Measurements from ENCODE around the gene CDHR3.
"Not testable (repeated sequence)": the region's sequence is repeated elsewhere in the genome, so short reads cannot be mapped to it uniquely, and the experiment has no call there.

The CDHR3 gene

DNA sequence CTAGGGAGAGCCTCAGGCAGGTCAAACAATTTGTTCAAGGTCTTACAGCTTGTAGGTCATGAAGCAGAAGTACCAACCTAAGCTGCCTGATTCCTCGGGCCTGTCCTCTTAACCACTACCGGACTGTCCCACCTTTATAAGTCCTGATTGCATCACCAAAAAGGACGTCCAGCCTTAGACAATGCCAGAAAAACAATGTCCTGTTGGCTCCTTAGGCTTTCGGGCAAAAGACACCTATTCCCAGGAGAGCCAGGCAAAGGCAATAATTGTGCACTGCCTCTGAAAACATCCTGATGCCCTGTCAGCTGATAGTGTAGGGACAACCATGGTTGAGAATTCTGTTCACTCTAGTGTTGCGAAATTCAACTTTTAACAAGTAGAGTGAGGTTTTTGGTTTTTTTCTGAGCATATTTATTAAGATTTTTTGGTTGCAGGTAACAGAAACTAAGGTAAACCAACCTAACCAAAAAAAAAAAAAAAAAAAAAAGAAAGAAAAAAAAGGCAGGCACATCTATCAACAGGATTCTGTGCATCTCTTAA lies 40.5 kb downstream of the CDHR3 start:
- DNase-seq: no peak

DNA sequence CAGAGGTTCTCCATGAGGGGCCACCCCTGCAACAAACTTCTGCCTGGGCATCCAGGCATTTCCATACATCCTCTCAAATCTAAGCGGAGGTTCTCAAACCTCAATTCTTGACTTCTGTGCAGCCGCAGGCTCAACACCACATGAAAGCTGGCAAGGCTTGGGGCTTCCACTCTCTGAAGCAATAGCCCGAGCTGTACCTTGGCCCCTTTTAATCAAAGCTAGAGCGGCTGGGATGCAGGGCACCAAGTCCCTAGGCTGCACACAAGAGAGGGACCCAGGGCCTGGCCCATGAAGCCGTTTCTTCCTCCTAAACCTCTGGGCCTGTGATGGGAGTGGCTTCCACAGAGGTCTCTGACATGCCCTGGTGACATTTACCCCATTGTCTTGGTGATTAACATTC lies 43.8 kb downstream of the CDHR3 start:
- no peak for DNase-seq

DNA sequence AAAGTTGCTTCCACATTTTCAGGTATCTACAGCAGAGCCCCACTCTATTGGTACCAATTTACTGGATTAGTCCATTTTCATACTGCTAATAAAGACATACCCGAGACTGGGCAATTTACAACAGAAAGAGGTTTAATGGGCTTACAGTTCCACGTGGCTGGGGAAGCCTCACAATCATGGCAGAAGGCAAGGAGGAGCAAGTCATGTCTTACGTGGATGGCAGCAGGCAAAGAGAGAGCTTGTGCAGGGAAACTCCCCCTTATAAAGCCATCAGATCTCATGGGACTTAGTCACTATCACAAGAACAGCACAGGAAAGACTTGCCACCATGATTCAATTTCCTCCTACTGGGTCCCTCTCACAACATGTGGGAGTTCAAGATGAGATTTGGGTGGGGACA lies 44.7 kb downstream of the CDHR3 start:
- DNase-seq: not testable (repeated sequence)

DNA sequence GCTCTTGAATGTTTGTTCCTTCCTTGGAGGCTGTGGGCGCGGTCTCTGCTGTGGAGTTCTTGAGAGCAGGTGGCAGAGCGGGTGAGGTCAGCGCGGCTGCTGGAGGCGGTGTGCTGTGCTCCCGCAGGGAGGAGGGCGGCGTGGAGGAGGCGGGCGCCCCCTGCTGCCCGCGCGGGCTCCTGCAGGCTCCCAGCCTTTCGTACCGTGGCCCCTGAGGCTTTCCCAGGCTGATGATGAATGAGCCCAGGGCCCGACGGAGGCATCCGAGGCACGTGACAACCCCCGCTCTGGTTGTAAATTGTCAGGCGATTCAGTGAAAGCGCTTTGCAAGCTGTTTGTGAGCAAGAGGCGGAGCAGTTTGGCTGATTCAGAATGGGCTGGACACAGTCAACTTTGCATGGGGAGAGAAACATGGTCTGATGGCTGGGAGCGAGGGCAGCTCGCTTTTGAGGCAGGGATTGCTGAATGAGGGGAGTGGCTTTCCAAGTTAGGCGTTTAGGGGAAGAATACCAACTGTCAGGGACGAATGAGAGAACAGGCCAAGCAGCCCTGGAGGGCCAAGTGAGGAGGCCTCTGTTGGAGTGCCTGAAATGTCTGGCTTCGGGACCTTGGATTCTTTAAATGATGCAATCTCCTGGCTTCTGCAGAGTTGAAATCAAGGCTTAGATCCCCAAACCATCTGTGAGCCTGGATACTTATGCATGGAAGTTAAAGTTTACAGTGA lies 46.6 kb downstream of the CDHR3 start:
- DNase-seq: peak; percentile 65

DNA sequence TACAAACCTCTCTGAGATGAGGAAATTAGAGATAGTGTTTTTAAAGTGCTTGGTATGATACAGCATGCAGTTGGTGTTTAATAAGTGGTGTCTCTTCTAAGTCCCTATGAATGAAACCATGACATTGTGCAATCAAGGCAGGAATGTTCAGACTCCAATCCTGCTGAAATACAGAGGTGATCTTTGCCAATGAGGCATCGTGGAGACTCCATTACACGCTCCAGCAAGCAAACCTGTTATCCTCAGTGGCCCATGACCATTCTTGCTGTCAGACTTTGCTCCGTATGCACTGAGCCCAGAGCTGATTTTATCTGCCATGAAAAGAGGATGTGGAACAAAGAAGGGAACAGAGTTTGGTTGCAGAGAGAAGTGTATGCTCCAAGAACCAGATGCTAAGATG lies 47.3 kb downstream of the CDHR3 start:
- no peak for DNase-seq

DNA sequence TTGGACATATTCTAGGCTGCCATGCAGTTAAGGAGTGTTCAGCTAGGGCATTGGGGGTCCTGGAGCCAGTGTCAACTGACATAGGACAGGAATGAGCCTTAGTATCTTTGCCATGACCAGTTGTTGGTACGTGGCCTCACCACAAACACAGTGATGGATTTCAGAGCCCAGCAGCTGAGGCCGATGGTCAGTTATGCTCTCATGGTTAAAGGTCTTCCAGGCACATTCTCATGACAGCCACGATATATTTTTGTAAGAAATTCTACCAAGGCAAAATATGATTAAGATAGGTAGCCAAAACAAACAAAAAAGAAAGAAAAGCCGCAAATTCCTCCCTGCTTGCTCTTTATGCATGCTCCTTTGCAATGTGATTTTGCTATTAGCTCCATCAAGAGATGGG lies 47.8 kb downstream of the CDHR3 start:
- no peak for DNase-seq

DNA sequence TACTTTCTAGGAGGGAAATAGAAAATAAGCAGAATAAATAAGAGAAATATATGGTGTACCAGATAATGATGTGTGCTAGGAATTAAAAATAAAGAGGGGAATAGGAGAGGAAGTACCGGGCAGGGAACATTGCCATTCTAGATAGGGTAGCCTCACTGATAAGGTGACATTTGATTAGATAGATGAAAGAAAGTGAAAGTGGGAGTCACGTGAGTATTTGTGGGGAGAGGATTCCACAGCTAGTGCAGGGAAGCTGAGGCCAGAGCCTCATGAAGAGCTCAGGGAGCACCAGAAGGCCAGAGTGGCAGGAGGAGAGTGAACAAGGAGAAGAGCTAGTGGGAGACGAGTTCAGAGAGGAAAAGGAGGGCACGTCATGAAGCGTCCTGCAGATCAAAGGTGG lies 49.1 kb downstream of the CDHR3 start:
- DNase-seq: no peak

DNA sequence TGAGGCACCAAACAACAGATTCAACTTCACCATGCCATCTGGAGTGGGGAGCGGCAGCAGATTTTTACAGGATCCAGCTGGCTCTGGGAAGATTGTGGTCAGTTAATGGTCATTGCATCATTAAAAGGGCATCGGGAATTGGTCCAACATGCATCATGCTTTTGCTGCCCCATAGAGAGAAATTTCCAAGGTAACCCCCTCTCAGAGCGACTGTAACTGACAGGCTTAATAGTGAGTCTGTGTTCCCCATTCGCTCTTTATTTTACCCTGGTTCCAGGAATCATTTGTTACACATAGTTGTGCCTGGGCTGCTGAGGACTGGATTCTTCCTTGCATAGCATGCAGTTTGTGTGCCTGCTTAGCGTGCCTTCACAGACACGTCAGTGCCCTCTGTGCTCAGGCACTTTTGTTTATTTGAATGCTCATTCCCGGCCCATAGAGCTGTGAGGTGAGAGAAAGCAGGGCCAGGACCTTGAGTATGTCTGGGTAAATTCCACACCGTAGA lies 49.9 kb downstream of the CDHR3 start:
- DNase-seq: no peak

DNA sequence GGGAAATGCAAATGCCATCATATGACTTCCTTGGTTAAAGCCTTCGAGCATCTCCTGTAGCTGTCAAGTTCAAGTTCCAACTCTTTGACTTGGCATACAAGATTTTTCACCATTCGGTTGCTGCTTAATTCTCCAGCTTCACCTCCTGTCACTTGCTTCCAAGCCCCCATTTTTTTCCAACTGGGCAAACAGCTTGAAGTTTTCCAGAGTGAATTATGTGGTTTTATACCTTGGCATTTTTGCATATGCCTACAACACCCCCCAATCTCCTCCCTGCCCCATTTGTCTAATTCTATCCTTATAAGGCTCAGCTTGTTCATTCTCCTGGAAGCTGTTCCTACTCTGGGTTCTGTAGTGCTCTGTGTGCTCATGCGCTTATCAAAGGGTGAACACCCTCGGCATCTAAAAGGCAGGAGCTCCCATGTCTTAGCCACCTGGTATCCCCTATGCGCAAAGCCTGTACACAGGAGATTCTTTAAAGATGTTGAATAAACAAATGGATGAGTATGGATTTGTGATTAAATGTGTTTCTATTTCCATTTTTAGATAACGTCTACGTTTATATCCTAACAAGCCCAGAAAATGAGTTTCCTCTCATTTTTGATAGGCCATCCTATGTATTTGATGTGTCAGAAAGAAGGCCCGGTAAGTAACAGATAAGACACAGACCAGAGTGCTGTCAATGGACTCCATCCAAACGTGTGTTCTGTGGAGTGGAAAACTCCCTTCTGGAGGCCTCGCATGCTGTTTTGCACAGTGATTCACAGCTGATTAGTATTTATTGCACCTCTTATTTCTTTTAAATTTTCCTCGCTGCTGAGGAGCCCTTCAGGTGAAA lies 52.5 kb downstream of the CDHR3 start:
- no peak for DNase-seq

DNA sequence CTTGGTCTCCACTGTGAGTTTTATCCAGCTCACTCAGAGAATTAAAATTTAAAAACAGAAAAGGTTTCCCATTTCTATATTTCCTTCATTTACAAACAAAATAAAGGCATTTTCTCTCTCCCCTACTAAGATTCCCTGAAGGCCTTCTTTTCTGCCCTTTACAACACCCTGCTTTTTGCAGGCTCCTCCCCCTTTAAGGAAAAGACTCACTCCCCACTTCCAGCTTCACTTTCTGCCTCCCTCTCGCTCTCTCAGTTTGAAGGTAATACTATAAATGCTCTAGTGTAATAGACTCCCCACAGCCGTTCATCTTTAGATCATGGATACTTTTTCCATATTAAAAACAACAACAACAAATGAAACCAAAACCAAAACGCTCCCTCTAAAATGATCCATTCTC lies 53.3 kb downstream of the CDHR3 start:
- DNase-seq: no peak

DNA sequence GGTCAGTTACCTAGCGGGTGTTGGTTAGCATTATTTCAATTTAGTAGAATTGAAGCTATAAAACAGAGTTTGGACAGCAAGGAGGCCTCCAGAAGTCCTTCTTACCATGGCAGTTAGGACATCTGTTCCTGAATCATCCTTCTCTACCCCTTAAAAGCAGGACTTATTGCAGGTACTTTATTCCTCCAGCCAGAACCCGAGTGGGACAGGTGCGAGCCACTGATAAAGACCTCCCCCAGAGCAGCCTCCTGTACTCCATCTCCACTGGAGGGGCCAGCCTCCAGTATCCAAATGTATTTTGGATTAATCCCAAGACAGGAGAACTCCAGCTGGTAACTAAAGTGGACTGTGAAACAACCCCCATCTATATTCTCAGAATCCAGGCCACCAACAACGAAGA lies 54.6 kb downstream of the CDHR3 start:
- no peak for DNase-seq

DNA sequence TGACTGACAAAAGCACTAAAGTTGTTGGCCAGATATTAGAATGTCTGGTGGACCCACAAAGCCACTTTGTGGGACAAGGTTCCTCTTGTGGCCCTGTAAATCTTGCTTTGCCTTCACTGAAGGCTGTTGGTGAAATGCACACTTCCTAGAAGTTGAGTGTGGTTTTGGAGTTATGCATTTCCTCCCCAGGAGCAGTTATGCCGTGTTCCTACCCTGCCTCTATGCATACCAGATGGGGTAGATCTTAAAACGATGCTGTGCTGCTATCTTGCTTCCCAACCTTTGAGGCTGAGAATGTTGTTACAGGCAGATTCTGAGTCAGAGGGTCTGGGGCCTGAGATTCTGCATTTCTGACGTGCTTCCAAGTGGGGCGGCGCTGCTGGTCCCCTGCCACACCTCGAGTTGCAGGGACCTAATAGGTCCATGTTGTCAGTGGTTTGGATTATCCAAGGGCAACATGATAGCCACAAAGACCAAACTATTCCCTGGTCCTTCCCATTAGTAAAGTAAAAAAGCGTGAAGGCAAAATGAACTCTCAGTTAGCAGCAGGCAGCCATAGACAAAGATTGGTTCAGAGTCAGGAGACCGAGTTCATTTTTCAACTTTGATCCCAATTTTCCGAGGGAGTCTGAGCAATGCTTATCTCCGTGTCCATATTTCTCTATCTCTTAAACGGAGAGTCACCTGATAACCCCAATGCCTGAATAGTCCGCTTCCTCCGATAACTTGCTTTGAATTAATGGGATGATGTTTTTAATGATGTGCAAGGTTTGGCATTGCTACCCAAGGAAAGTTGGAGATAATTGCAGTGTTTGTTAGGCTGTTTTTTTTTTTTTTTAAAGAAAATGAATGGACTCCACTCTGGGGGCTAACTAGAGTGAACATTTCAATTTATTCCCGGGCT lies 55.8 kb downstream of the CDHR3 start:
- no peak for DNase-seq

DNA sequence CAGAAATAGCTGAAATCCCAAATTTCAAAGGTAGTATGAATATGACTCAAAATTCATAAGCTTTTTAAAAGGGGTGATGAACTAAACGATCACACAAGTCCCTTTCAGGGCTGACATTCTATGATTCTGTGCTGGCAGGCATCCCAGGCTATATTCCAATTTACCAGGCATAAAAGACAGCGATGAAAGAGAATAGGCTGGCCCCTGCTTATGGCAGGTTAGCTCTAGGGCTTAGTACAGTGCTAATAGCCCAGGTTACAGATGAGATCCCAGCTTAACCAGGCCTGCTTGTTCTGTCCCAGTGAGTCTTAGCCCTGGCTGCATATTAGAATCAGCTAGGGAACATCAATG lies 56.4 kb downstream of the CDHR3 start:
- DNase-seq: no peak

DNA sequence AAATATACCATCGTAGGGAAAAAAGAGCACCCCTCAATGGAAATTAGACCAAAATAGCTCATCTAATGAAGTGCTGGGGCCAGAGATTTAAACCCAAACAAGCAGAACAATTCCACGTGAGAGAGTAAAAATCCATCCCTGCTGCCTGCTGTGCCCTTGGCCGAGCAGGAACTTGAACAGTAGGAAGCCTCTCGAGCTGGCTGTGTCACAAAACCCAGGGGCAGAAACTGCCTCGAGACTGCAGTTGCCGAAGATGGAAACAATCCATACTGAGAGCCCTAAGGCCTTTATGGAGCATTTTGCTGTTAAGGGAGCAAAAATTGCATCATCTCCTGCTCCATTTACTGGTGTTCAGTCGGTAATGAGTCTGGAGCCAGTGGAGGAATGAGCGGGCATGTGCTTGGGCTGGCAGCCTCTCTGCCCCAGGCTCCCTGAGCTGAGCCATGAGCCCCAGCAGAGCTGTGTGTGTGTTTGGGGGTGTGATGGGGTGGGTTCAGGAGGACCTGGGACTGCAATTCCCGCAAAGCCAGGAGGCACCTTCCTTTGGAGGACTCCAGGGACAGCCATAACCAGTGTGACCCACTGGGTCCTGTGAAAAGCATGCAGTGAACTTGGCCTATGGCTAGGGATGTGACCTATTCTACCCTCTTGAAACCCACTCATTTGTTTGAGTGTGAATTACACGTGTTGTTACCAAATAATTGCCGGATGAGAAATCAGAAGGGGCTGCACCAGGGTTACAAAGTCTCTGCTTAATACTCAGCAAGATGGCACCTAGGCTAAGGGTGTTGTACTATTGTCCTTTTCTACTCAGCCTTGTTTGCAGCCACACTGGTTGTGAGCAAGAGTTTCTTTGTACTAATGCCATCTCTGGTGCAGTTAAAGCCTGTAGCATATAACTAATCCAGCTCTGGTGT lies 58.3 kb downstream of the CDHR3 start:
- no peak for DNase-seq

DNA sequence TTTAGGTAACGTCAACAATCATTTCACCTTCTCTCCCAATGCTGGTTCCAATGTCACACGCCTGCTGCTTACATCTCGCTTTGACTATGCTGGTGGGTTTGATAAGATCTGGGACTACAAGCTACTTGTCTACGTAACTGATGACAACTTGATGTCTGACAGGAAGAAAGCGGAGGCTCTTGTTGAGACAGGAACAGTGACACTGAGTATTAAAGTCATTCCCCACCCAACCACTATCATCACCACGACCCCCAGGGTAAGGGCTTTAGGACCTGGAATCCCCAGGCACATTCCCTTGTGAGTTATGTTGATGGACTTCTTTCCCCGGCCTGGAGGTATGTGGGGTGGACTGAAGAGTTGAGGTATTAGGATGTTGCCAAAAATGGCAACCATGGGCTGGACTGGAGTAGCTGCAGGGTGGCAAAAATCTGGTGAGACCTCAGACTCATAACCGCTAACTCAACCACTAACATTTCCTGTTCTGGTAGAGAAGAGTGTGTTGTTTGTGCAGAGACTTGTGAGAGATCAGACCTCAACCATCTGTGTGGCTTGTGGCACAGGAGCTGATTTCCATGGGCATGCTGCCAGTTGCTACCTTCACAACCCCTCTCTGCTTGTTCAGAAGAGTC lies 59.2 kb downstream of the CDHR3 start:
- peak; percentile 64 for DNase-seq

DNA sequence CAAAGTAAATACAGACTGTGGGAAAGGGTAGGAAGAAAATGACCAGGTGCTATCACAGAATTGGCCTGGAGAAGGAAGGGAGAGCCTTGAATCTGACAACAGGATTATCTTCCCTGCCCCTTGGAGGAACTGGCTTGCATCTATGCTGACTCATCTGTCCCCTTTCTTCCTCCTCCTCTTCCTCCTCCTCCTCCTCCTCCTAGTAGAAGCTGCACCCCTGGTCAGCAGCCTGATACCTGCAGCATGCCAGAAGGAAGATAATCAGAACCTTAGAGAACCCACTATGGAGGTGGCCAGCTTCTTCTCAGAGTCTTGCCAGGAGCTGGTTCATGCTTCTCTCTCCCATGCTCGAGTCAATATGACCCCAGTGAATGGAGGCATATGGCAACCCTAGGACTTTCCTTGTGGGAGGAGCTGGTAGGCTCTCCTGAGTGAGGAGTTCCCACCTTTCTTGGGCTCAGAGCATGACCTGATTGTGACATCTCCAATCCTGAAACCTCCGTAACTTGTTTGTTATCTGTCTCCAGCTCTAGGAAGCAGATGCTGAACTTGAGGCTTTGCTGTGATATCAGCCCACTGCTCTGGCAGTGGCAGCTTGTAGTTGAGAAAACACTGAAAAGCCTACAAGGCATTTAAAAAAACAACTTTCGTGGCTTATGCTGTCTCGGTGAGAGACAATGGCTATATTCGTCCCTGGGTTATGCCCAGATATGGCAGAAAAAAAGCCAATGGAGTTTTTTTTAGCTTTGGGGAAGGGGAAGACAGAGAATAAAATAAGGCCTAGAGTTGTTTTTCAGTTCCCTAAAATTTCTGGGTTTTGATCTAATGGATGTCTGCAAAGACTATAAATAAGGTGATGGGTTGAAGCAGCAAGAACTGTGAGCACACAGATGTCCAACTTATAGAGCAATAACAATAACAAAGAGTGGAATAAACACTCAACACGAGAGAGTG lies 60.6 kb downstream of the CDHR3 start:
- no peak for DNase-seq

DNA sequence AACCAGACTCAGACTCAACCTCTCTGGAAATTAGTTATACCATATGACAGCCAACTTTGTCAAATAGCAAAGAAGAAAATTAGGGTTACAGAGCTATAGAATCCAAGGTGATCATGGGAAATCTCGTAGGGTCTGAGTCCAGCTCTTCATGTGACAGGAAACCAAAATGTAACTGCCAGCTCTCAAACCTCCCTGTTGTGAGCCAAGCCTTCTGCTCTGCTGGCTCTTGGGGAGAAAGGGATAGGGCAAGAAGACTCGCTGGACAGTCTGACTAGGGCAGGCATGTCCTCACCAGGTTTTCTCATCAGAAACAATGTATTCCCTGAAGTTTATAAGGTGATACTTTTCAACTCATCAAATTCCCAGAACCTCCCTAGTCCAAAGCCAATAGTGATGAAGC lies 63.0 kb downstream of the CDHR3 start:
- no peak for DNase-seq

DNA sequence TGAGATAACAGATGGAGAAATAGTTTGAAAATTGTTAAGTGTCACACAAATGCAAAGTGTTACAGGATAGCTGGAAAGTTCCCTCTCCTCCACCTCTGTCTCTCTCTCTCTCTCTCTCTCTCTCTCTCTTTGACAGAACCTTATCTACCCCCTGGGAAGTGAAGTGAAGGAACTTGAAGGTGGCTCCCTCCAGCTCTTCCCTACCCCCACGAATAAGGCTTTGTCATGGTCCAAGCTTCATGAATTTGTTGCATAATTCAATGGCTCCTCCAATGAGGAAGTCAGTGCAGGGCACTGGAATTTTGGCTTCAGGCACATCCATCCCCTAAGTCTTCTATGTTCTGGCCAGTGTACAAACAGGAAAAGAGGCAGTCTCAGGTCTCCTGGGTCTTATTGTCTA lies 66.4 kb downstream of the CDHR3 start:
- DNase-seq: no peak

DNA sequence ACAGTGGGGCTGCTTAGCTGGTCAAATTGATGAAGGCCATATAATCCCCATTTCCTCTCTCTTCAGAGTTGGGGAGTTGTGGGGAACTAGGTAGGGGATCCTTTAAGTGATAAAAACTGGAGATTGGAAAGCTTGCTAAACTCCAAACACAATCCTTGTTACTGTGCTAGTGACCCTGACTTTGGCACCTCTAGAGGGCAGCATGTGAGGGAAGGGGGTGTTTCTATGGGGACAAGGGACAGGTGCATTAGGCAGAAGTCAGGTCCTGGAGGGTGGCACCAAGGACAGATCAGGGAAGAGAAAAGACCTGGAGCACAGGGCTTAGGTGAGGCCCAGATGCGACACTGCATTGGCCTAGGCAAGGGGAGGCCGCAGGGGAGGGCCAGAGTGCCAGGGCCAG lies 66.9 kb downstream of the CDHR3 start:
- DNase-seq: no peak

Measured in T-helper 9 cell (primary cell).